Activated T-cell treated with anti-CD3 and anti-CD28 coated beads for 48 hours (primary cell): Measurements from ENCODE around the gene NOX3.
"Not testable (repeated sequence)": the region's sequence is repeated elsewhere in the genome, so short reads cannot be mapped to it uniquely, and the experiment has no call there.

Experiments
- DNase-seq: peaks from one replicate; pipeline ENCODE4 v3.0.0-alpha.2; 2020; ENCODE audit warnings: low read depth

The NOX3 gene

GRCh38 chr6:155455766-155456165, at the start of gene NOX3:
NOX3 (minus strand) TSS chr6:155455839; CDS start chr6:155455800, 39 bp downstream.
- DNase-seq: no peak

- DNase-seq: no peak
Observed at GRCh38 chr6:155504848-155505607, 49.4 kb upstream of the NOX3 start.

DNA sequence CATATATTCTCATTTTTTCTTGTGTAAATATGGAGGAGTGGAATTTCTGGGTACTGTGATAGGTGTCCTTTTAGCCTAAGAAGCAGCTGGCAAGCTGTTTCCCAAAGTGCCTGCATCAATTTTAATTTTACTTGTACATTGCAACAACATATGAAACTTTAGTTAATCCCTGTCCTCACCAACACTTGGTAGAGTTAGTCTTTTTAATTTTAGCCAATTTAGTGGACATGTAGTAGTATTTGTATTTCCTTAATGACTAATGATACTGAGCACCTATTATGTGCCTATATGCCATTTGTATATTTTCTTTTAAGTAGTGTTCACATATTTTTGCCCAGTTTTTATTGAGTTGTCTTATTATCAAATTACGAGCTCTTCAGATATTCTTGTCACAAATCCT, 46.8 kb upstream of the NOX3 start:
- DNase-seq: no peak

DNA sequence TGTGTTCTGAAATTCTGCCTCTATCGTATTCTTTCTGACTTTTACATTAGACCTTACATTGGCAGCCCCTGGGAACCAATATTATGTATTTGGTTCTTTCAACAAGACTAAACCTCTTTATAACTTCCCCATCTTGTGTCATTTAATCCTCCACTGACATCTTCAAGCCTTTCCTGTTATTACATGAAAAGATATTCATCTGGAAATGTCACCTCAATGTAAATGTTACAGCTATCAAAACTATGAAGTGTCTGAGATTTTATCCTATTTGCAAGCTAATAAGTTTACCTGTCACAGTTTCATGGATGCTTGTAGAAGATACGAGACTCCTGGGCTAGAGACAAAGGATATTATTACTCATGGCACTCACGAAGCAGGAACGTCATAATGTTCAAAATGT, 43.9 kb upstream of the NOX3 start:
- no peak for DNase-seq

DNA sequence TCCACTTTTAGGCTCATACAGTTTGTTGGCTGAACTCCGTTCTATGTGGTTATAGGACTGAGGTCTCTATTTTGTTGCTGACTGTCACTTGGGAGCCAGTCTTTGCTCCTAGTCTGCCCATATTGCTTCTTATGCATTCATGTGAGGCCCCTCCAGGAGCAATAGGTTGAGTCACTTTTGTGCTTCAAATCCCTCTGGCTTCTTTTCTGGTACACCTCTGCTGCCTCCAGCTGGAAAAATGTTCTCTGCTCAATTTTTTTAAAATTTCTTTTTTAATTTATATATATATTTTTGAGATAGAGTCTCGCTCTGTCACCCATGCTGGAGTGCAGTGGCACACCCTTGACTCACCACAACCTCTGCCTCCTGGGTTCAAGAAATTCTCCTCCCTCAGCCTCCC, 42.7 kb upstream of the NOX3 start:
- DNase-seq: no peak

- DNase-seq: no peak
Observed at GRCh38 chr6:155497273-155497672, 41.6 kb upstream of the NOX3 start.

DNA sequence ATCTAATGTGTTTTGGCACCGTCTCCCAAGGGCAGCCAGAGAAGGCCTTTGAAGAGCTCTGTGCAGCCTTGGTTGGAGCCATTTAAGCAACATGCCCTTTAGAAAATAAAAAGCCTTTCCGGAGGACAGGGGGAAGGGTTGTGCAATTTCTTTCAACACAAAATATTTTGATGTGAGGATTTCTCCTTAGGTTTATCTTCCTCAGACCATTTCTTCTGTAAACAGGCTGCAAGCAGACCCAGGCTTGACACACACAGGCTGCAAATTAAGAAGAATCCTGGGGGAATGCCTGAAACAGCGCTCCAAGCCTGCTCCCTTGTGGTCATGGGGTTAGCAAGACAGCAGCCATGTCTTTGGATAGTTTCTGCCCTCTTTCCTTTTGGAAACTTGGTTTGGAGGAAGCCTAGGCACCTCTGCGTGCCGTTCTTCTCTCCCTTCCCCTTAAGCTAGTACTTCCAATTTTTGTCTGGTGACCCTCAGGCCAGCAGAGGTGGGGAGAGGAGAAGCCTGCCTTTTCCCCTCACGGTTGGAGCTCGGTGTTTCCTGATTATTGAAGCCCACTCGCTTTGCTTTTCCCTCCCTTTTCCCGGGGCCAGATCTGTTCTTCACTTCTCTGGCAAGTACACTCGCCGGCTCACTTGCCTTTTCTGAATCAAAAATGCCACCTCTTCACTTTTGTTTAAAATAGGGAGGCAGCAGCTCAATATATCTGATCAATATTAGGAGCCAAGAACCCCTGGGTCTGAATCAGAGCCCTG, 39.6 kb upstream of the NOX3 start:
- DNase-seq: no peak

- no peak for DNase-seq
Observed at GRCh38 chr6:155493694-155494143, 38.1 kb upstream of the NOX3 start.

DNA sequence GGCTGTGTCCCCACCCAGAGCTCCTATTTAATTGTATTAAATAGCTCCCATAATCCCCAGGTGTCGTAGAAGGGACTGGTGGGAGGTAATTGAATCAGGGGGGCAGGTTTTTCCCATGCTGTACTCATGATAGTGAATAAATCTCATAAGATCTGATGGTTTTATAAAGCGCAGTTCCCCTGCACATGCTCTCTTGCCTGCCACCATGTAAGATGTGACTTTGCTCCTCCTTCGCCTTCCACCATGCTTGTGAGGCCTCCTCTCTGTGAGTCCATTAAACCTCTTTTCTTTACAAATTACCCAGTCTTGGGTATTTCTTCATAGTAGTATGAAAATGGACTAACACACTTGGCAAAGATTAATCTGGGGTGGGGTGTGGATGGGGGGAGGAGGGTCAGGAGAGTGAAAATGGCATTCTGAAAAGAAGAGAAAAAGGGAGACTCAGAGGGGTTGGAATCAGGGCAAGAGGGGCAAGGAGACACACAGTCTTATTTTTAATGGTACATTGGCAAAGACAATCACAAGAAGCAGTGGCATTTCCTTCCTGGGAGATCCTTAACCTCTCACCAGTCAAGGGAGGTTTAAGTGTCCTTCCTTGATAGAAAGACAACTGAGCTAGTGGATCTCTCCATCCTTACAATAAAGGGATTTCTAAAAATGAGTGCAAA, 37.5 kb upstream of the NOX3 start:
- no peak for DNase-seq

DNA sequence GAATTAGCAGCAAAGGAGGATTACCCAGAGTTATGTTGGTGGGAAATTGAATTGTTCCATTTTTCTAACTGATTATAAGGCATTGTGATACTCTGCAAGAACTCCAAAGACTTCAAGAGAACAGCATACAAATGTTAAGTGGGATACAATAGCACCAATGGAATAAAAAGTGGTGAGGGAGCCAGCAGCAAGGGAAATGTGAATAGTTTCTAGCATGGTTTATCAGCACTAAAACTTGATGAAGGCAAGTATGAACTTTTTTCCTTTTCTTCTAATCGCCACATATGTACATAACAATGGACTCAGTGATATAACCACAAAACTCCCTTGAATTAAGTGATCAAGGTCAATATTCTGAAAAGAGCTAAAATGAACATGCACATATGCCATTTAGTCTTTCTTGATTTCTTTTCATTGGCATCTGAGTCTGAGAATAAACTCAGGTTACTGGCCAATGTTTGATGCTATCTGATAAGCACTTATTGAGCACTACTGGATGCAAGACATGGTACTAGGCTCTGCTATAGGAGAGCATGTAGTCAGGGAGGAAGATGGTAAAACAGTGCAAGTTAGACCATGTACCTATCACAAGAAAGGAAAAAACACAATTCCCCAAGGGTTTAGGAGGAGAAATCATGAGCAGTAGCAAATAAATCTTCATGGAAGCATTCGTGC, 36.6 kb upstream of the NOX3 start:
- no peak for DNase-seq

DNA sequence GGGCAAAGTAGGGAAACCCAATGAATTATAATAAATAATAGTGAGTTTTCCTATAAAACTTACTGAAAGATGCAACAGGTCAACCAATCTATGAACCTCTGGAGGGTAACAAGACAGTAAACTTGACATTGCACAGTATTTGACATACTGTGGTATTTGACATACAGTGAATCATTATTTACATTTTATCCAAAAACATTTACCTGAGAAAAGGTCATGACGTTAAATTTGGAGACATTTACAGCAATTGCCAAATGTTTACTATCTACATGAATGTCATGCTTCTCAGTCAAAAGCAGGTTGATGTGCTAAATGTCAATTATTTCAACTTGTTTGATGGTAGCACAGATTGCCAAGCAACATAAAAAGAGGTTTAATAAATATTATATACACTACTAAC, 35.8 kb upstream of the NOX3 start:
- no peak for DNase-seq

GRCh38 chr6:155488197-155488596, 32.6 kb upstream of the NOX3 start:
- not testable (repeated sequence) for DNase-seq

- no peak for DNase-seq
Observed at GRCh38 chr6:155487371-155488130, 31.9 kb upstream of the NOX3 start.

GRCh38 chr6:155486721-155487294, 31.2 kb upstream of the NOX3 start:
- no peak for DNase-seq

GRCh38 chr6:155485756-155486155, 30.1 kb upstream of the NOX3 start:
- no peak for DNase-seq

DNA sequence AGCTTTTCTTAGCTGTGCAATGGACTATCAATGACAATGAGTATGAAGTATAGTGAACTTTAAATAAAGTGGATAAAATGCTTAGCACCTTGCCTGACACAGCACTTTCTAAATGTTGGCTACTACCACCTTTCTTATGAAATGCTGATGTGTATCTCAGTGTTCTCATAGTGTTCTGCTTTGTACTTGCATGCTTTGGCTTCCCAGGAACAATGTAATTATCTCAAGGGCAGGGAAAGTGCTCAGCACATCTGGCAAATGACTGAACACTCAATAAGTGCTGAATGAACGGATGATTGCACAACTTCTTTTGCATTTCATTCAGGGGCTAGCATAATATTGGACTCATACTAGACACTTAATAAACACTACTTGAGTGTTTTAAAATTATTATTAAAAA, 28.2 kb upstream of the NOX3 start:
- no peak for DNase-seq

- DNase-seq: no peak
Observed at GRCh38 chr6:155481215-155481614, 25.6 kb upstream of the NOX3 start.

GRCh38 chr6:155473741-155474140, 18.1 kb upstream of the NOX3 start:
- no peak for DNase-seq

- DNase-seq: no peak
Observed at GRCh38 chr6:155472886-155473285, 17.2 kb upstream of the NOX3 start.

DNA sequence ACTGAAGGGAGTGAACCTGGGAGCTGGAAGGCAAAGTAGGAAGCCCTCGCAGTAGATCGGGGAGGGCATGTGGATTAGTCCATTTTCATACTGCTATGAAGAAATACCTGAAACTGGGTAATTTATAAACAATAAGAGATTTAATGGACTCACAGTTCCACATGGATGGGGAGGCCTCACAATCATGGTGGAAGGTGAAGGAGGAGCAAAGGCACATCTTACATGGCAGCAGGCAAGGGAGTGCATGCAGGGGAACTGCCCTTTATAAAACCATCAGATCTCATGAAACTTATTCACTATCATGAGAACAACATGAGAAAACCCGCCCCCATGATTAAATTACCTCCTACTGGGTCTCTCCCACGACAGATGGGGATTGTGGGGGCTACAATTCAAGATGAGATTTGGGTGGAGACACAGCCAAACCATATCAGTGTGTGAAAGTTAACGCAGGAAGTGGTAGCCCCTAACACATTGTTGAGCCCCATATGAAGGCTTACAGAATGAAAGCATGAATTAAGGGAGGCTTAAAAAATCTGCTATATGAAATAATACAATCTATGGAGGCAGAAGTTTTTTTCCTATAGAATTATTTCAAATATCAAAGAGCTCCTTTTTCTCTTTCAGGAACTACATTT, 15.5 kb upstream of the NOX3 start:
- not testable (repeated sequence) for DNase-seq

DNA sequence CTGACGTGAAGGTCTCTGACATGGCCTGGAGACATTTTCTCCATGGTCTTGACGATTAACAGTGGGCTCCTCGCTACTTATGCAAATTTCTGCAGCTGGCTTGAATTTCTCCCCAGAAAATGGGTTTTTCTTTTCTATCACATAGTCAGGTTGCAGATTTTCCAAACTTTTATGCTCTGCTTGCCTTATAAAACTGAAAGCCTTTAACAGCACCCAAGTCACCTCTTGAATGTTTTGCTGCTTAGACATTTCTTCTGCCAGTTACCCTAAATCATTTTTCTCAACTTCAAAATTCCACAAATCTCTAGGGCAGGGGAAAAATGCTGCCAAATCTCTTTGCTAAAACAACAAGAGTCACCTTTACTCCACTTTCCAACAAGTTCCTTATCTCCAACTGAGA, 12.9 kb upstream of the NOX3 start:
- not testable (repeated sequence) for DNase-seq
